WTC11 (cell line): Measurements from ENCODE around the gene COPB2.

Experiments used
- ATF1 ChIP-seq: sonication (generic); formaldehyde crosslinking; IDR thresholded peaks from 2 replicates; pipeline ENCODE4 v1.8.1; 2023; ENCODE audit warnings: mild to moderate bottlenecking, moderate library complexity, missing genetic modification reagents
- ATF3 ChIP-seq: sonication (generic); formaldehyde crosslinking; conservative IDR thresholded peaks from 2 replicates; pipeline ENCODE4 v1.8.1; 2022; ENCODE audit warnings: mild to moderate bottlenecking, missing genetic modification reagents
- CBFB ChIP-seq: sonication (generic); formaldehyde crosslinking; IDR thresholded peaks from 2 replicates; pipeline ENCODE4 v1.8.1; 2022; ENCODE audit warnings: mild to moderate bottlenecking, low read depth, missing genetic modification reagents
- CREB1 ChIP-seq: sonication (generic); formaldehyde crosslinking; IDR thresholded peaks from 2 replicates; pipeline ENCODE4 v1.8.0; 2023; ENCODE audit warnings: mild to moderate bottlenecking, missing genetic modification reagents
- CTCF ChIP-seq: fragments of 200-600 bp; IDR thresholded peaks from 2 replicates; pipeline ENCODE4 v1.8.0; 2022; ENCODE audit warnings: antibody characterized with exemption
- EMX1 ChIP-seq: fragments of 250-450 bp; sonication (Bioruptor Pico); IDR thresholded peaks from 2 replicates; pipeline ENCODE4 v1.8.0; 2021; ENCODE audit warnings: mild to moderate bottlenecking
- JUN ChIP-seq: sonication (generic); formaldehyde crosslinking; IDR thresholded peaks from 2 replicates; pipeline ENCODE4 v1.8.0; 2023; ENCODE audit warnings: mild to moderate bottlenecking, missing genetic modification reagents
- MAX ChIP-seq: sonication (generic); formaldehyde crosslinking; IDR thresholded peaks from 2 replicates; pipeline ENCODE4 v1.8.0; 2022; ENCODE audit warnings: mild to moderate bottlenecking, missing genetic modification reagents
- MLX ChIP-seq: sonication (generic); formaldehyde crosslinking; IDR thresholded peaks from 2 replicates; pipeline ENCODE4 v1.8.1; 2023; ENCODE audit warnings: mild to moderate bottlenecking, missing genetic modification reagents, moderate library complexity
- NR1H2 ChIP-seq: sonication (generic); formaldehyde crosslinking; IDR thresholded peaks from 2 replicates; pipeline ENCODE4 v1.9.0; 2021; ENCODE audit warnings: mild to moderate bottlenecking, moderate library complexity, missing genetic modification reagents
- SMAD3 ChIP-seq: sonication (generic); formaldehyde crosslinking; IDR thresholded peaks from 2 replicates; pipeline ENCODE4 v1.8.0; 2022; ENCODE audit warnings: missing genetic modification reagents, mild to moderate bottlenecking, borderline replicate concordance
- SP1 ChIP-seq: sonication (generic); formaldehyde crosslinking; conservative IDR thresholded peaks from 2 replicates; pipeline ENCODE4 v1.8.1; 2022; ENCODE audit warnings: missing genetic modification reagents
- USF2 ChIP-seq: sonication (generic); formaldehyde crosslinking; IDR thresholded peaks from 2 replicates; pipeline ENCODE4 v1.8.1; 2023; ENCODE audit warnings: mild to moderate bottlenecking, missing genetic modification reagents, moderate library complexity
- ZBTB21 ChIP-seq: sonication (generic); formaldehyde crosslinking; IDR thresholded peaks from 2 replicates; pipeline ENCODE4 v1.8.1; 2023; ENCODE audit warnings: mild to moderate bottlenecking, missing genetic modification reagents, borderline replicate concordance

- TF ChIP-seq EMX1 (CRISPR knock-in tag): no peak
- TF ChIP-seq MLX (CRISPR knock-in tag): no peak
- no peak for TF ChIP-seq CTCF
- no peak for TF ChIP-seq ATF1
- no peak for TF ChIP-seq MAX (CRISPR knock-in tag)
- no peak for TF ChIP-seq SP1 (CRISPR knock-in tag)
- no peak for TF ChIP-seq SMAD3
- TF ChIP-seq JUN: no peak
- no peak for TF ChIP-seq ZBTB21
- TF ChIP-seq CBFB (CRISPR knock-in tag): no peak
- TF ChIP-seq ATF3 (CRISPR knock-in tag): no peak
- no peak for TF ChIP-seq CREB1 (CRISPR knock-in tag)
- no peak for TF ChIP-seq NR1H2 (CRISPR knock-in tag)
- no peak for TF ChIP-seq USF2
These were observed 15.3 kb downstream of the COPB2 start for GRCh38 chr3:139374099-139374498.
